HepG2 (cell line): Measurements from ENCODE around the gene TIA1. TPM values are rescaled to one million over a fixed set of nuclear protein-coding genes. Genes with fewer than 3 reads are reported as not detected.

Source experiments
- CBX2 ChIP-seq, 2 experiments: fragments of 200-600 bp in 1 of 2; sonication (generic); formaldehyde crosslinking in 1 of 2; IDR thresholded peaks; 2 replicates each; pipeline versions ENCODE4 v1.7.0 to v1.8.1; 2018 to 2022; ENCODE audit warnings: low read depth in 2 of 2, low read length in 1 of 2, mild to moderate bottlenecking in 1 of 2, missing genetic modification reagents in 1 of 2
- EZH2 ChIP-seq: conservative IDR thresholded peaks from 2 replicates; pipeline ENCODE4 v1.6.1; 2012; ENCODE audit warnings: mild to moderate bottlenecking, low read depth, low read length, moderate library complexity
- KLF16 ChIP-seq, 2 experiments: sonication (generic) in 1 of 2; formaldehyde crosslinking in 1 of 2; IDR thresholded peaks; 2 replicates each; pipeline versions ENCODE4 v1.6.1 to v1.8.0; 2016 to 2023; ENCODE audit warnings: missing genetic modification reagents in 2 of 2, missing compliant biosample characterization in 1 of 2
- MAFF ChIP-seq: IDR thresholded peaks from 2 replicates; pipeline ENCODE4 v1.6.1; 2011; ENCODE audit warnings: low read depth, low read length, improper control_type of control experiment
- MIER2 ChIP-seq: IDR thresholded peaks from 2 replicates; pipeline ENCODE4 v1.6.1; 2016; ENCODE audit warnings: missing biosample characterization, missing genetic modification reagents
- NFIC ChIP-seq: IDR thresholded peaks from 2 replicates; pipeline ENCODE4 v1.6.1; 2012; ENCODE audit warnings: mild to moderate bottlenecking, low read length, inconsistent platforms
- NR1H2 ChIP-seq: sonication (generic); formaldehyde crosslinking; IDR thresholded peaks from 2 replicates; pipeline ENCODE4 v1.8.1; 2022; ENCODE audit warnings: low read depth, missing genetic modification reagents, borderline replicate concordance
- NR2C2 ChIP-seq: sonication (generic); formaldehyde crosslinking; IDR thresholded peaks from 2 replicates; pipeline ENCODE4 v1.4.0; 2020; ENCODE audit warnings: missing genetic modification reagents, mild to moderate bottlenecking, moderate library complexity, borderline replicate concordance
- NR3C1 ChIP-seq: sonication (generic); formaldehyde crosslinking; IDR thresholded peaks from 2 replicates; pipeline ENCODE4 v1.4.0; 2020; ENCODE audit warnings: missing genetic modification reagents
- PHF5A ChIP-seq: IDR thresholded peaks from one replicate; pipeline ENCODE4 v1.6.1; 2018; ENCODE audit warnings: low read depth, missing genetic modification reagents; ENCODE audit not compliant: unreplicated experiment
- SOX5 ChIP-seq: IDR thresholded peaks from 2 replicates; pipeline ENCODE4 v1.6.1; 2016; ENCODE audit warnings: borderline replicate concordance
- TP53 ChIP-seq: sonication (generic); formaldehyde crosslinking; conservative IDR thresholded peaks from 2 replicates; pipeline ENCODE4 v1.4.0; 2020; ENCODE audit warnings: missing genetic modification reagents
- YEATS2 ChIP-seq: sonication (generic); formaldehyde crosslinking; IDR thresholded peaks from 2 replicates; pipeline ENCODE4 v1.4.0; 2020; ENCODE audit warnings: missing genetic modification reagents, borderline replicate concordance
- ZFP36 ChIP-seq: fragments of 150-350 bp; IDR thresholded peaks from 2 replicates; pipeline ENCODE4 v1.6.1; 2018; ENCODE audit warnings: borderline replicate concordance, low read length, low read depth; ENCODE audit not compliant: partially characterized antibody
- ZNF343 ChIP-seq: sonication (generic); formaldehyde crosslinking; IDR thresholded peaks from 2 replicates; pipeline ENCODE4 v1.4.0; 2020; ENCODE audit warnings: mild to moderate bottlenecking, missing genetic modification reagents
- ZNF644 ChIP-seq: IDR thresholded peaks from 2 replicates; pipeline ENCODE4 v1.6.1; 2016; ENCODE audit warnings: low read depth
- ZSCAN20 ChIP-seq: sonication (generic); formaldehyde crosslinking; IDR thresholded peaks from 2 replicates; pipeline ENCODE4 v1.4.0; 2020; ENCODE audit warnings: missing genetic modification reagents, mild to moderate bottlenecking, borderline replicate concordance
- polyA plus RNA-seq, 8 experiments: library from polyadenylated mRNA; depleted of rRNA in 3 of 8; stranded (reverse) in 7 of 8; unstranded in 1 of 8; fragments of >200 nt; fragmentation: Illumina TruSeq in 4 of 8; extraction: Trizol in 4 of 8; gene quantifications; 2 replicates each; pipeline versions ENCODE4 v1.2.1 to v1.2.3, GENCODE V29; 2011 to 2016; ENCODE audit warnings: low read depth in 4 of 8, missing spikeins in 1 of 8, mixed read lengths in 1 of 8; ENCODE audit not compliant: insufficient read depth in 1 of 8
- total RNA-seq, 5 experiments: library from RNA; depleted of rRNA; stranded (reverse); fragments of >200 nt; fragmentation: Illumina TruSeq; extraction: Trizol; gene quantifications; 2 replicates each; pipeline ENCODE4 v1.2.3, GENCODE V29; 2016; ENCODE audit warnings: low read depth in 1 of 5
- TF ChIP-seq, protein P1 (sequence below): sonication (generic); formaldehyde crosslinking; IDR thresholded peaks from 2 replicates; pipeline ENCODE4 v1.9.0; 2021; ENCODE audit warnings: missing genetic modification reagents, borderline replicate concordance
- TF ChIP-seq, protein P2 (sequence below): sonication (generic); formaldehyde crosslinking; IDR thresholded peaks from 2 replicates; pipeline ENCODE4 v1.8.0; 2022; ENCODE audit warnings: low read depth, missing genetic modification reagents
- TF ChIP-seq, protein P3 (sequence below): IDR thresholded peaks from 2 replicates; pipeline ENCODE4 v1.6.1; 2016; ENCODE audit warnings: missing compliant biosample characterization, missing genetic modification reagents, borderline replicate concordance
- TF ChIP-seq, protein P4 (sequence below): sonication (generic); formaldehyde crosslinking; IDR thresholded peaks from 2 replicates; pipeline ENCODE4 v1.5.1; 2020; ENCODE audit warnings: mild to moderate bottlenecking, moderate library complexity, missing genetic modification reagents
- TF ChIP-seq, protein P5 (sequence below): IDR thresholded peaks from 2 replicates; pipeline ENCODE4 v1.6.1; 2016; ENCODE audit warnings: mild to moderate bottlenecking

The TIA1 gene
- total and polyA plus RNA-seq, 2 of the 13 experiments (the other 11 are each of a cell fraction or from before 2014, with no cell fraction given) = 209 to 319 TPM

DNA sequence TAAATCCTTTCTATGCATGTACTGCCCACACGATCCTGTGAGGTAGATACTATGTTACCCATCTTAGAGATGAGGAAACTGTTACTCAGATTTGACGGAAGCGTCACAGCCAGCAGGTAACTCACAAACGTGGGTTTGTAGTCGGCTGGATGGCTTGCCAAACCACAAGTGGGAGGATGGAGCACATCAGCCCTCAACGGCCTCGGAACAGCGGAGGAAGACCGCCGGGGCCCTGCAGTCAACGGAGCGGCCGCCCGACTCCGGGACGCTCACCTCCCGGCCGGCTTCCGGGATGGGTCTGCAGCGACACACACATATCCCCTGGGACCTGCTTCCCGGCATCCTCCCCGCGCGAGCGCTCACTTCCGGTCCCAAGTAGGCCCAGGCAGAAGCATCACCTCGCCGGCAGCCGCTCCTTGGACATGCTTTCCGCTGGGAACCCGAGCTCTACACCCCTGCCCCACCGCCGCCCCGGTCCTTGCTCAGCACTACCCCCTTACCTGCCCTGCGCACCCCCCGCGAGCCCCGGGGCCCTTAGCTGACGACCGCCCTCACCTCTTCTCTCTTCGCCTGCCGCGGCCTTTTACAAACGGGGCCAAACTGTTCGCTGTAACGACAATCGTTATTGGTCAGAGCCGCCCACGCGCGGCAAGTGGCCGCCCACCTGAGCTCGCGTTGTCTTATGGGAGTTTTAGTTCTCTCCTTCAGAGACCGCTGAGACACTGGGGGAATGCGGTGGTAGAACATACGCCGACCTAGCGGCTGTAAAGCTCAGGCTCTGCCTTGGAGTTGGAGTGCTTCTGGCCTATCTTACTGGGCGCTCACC, 57.8 kb downstream of the TIA1 start, which contains the start of gene C2orf42 (continued):
- peak; percentile 79; the same call in 1 of the 2 replicates for TF ChIP-seq ZSCAN20 (CRISPR knock-in tag)
- TF ChIP-seq NR1H2 (CRISPR knock-in tag) = peak; percentile 77; the same call in 1 of the 2 replicates
- TF ChIP-seq NR2C2 (CRISPR knock-in tag) = peak; percentile 88
- TF ChIP-seq CBX2 (IDR thresholded peaks at IDR 0.05; ENCODE audit: low read depth, low read length) = no peak
- TF ChIP-seq CBX2 (CRISPR knock-in tag; IDR thresholded peaks at IDR 0.05; ENCODE audit: low read depth) = no peak
- no peak for TF ChIP-seq PHF5A (CRISPR knock-in tag)
- no peak for TF ChIP-seq EZH2
- TF ChIP-seq, protein P1, sequence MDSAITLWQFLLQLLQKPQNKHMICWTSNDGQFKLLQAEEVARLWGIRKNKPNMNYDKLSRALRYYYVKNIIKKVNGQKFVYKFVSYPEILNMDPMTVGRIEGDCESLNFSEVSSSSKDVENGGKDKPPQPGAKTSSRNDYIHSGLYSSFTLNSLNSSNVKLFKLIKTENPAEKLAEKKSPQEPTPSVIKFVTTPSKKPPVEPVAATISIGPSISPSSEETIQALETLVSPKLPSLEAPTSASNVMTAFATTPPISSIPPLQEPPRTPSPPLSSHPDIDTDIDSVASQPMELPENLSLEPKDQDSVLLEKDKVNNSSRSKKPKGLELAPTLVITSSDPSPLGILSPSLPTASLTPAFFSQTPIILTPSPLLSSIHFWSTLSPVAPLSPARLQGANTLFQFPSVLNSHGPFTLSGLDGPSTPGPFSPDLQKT (CRISPR knock-in tag) = no peak
- TF ChIP-seq KLF16 (CRISPR knock-in tag; IDR thresholded peaks at IDR 0.05) = peak in 1 of 2 experiments; percentile 80; a peak in 1 of 4 replicates
- TF ChIP-seq, protein P2, sequence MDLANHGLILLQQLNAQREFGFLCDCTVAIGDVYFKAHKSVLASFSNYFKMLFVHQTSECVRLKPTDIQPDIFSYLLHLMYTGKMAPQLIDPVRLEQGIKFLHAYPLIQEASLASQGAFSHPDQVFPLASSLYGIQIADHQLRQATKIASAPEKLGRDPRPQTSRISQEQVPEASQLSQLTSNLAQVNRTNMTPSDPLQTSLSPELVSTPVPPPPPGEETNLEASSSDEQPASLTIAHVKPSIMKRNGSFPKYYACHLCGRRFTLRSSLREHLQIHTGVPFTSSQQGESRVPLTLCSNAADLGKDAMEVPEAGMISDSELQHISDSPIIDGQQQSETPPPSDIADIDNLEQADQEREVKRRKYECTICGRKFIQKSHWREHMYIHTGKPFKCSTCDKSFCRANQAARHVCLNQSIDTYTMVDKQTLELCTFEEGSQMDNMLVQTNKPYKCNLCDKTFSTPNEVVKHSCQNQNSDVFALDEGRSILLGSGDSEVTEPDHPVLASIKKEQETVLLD (CRISPR knock-in tag) = peak; percentile 93
- TF ChIP-seq, protein P3, sequence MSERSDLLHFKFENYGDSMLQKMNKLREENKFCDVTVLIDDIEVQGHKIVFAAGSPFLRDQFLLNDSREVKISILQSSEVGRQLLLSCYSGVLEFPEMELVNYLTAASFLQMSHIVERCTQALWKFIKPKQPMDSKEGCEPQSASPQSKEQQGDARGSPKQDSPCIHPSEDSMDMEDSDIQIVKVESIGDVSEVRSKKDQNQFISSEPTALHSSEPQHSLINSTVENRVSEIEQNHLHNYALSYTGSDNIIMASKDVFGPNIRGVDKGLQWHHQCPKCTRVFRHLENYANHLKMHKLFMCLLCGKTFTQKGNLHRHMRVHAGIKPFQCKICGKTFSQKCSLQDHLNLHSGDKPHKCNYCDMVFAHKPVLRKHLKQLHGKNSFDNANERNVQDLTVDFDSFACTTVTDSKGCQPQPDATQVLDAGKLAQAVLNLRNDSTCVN (CRISPR knock-in tag) = peak; percentile 63; the same call in 1 of the 2 replicates
- TF ChIP-seq MAFF = no peak
- TF ChIP-seq TP53 (CRISPR knock-in tag) = 0 out of 2 replicates have a peak, but pooled peaks have one; percentile 39
- TF ChIP-seq NR3C1 (CRISPR knock-in tag) = no peak
- TF ChIP-seq ZNF644 (CRISPR knock-in tag) = 0 out of 2 replicates have a peak, but pooled peaks have one; percentile 19
- peak; percentile 91 for TF ChIP-seq YEATS2 (CRISPR knock-in tag)
- TF ChIP-seq, protein P4, sequence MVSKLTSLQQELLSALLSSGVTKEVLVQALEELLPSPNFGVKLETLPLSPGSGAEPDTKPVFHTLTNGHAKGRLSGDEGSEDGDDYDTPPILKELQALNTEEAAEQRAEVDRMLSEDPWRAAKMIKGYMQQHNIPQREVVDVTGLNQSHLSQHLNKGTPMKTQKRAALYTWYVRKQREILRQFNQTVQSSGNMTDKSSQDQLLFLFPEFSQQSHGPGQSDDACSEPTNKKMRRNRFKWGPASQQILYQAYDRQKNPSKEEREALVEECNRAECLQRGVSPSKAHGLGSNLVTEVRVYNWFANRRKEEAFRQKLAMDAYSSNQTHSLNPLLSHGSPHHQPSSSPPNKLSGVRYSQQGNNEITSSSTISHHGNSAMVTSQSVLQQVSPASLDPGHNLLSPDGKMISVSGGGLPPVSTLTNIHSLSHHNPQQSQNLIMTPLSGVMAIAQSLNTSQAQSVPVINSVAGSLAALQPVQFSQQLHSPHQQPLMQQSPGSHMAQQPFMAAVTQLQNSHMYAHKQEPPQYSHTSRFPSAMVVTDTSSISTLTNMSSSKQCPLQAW (CRISPR knock-in tag) = peak; percentile 86
- TF ChIP-seq, protein P5, sequence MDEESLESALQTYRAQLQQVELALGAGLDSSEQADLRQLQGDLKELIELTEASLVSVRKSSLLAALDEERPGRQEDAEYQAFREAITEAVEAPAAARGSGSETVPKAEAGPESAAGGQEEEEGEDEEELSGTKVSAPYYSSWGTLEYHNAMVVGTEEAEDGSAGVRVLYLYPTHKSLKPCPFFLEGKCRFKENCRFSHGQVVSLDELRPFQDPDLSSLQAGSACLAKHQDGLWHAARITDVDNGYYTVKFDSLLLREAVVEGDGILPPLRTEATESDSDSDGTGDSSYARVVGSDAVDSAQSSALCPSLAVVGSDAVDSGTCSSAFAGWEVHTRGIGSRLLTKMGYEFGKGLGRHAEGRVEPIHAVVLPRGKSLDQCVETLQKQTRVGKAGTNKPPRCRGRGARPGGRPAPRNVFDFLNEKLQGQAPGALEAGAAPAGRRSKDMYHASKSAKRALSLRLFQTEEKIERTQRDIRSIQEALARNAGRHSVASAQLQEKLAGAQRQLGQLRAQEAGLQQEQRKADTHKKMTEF = peak; percentile 95
- TF ChIP-seq MIER2 (CRISPR knock-in tag) = 0 out of 2 replicates have a peak, but pooled peaks have one; percentile 16
- TF ChIP-seq SOX5 (CRISPR knock-in tag) = peak; percentile 46
- TF ChIP-seq ZFP36 = no peak
- peak; percentile 76 for TF ChIP-seq ZNF343 (CRISPR knock-in tag)
- TF ChIP-seq NFIC = no peak
